ENCODE data around the gene TRIM27. TPM values are rescaled to one million over a fixed set of nuclear protein-coding genes. Genes with fewer than 3 reads are reported as not detected.
"Not testable (repeated sequence)": the region's sequence is repeated elsewhere in the genome, so short reads cannot be mapped to it uniquely, and the experiment has no call there.

TRIM27 gene
- total and polyA plus RNA-seq, 4 donors: 34.8 to 81.9 (median 46.1) TPM

DNA sequence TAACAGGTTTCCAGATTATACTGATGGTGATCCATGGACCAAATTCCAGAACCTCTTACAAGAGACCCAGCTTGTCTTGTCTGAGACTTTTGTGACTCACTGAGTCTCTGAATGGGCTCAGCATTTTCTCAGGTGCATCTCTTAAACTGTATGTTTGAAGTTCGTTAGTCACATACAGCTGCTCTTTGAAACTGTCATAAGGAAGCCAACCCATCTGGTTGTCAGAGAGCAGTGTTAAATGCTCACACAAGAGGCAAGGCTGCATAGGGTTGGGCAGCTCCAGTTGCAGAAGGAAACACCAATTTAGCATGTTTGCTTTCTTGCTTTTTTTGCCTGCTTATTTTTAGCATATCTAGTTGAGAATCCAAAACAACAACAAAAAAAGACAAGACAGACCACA lies 47.1 kb downstream of the TRIM27 start:
- Histone ChIP-seq H3K9ac (ENCODE audit: insufficient read depth in 1 of 2, low read length in 2 of 2) (no peak overlapping the region), H3K27ac (ENCODE audit: low read depth in 1 of 2, low read length in 1 of 2) (no peak overlapping the region), H3K27me3 (ENCODE audit: control insufficient read depth in 3 of 3, insufficient read depth in 3 of 3, low read length in 2 of 3) (peaks cover 0 to 3% (median 2%) of the 10 kb centered on the region in 3 donors), H3K36me3 (ENCODE audit: control insufficient read depth in 4 of 4, insufficient read depth in 4 of 4, low read length in 4 of 4) (no peaks in the 10 kb centered on the region), H3K4me1 (ENCODE audit: control insufficient read depth in 5 of 5, insufficient read depth in 5 of 5, low read length in 5 of 5) (peaks cover 0 to 2% (median 0%) of the 10 kb centered on the region in 5 donors), H3K4me3 (no peak overlapping the region), H3K9me3 (ENCODE audit: control insufficient read depth in 4 of 4, insufficient read depth in 3 of 4, low read length in 3 of 4) (no peaks in the 10 kb centered on the region)
- ATAC-seq (ENCODE audit: insufficient read depth, low FRiP score): no peak
- no peak for DNase-seq
- TF ChIP-seq, protein P1, sequence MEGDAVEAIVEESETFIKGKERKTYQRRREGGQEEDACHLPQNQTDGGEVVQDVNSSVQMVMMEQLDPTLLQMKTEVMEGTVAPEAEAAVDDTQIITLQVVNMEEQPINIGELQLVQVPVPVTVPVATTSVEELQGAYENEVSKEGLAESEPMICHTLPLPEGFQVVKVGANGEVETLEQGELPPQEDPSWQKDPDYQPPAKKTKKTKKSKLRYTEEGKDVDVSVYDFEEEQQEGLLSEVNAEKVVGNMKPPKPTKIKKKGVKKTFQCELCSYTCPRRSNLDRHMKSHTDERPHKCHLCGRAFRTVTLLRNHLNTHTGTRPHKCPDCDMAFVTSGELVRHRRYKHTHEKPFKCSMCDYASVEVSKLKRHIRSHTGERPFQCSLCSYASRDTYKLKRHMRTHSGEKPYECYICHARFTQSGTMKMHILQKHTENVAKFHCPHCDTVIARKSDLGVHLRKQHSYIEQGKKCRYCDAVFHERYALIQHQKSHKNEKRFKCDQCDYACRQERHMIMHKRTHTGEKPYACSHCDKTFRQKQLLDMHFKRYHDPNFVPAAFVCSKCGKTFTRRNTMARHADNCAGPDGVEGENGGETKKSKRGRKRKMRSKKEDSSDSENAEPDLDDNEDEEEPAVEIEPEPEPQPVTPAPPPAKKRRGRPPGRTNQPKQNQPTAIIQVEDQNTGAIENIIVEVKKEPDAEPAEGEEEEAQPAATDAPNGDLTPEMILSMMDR (IDR thresholded peaks at IDR 0.05; ENCODE audit: control extremely low read depth, extremely low read depth): no peak
- 63 to 67% methylated on average over 1 of the region's 1 CpG for WGBS, 2 donors

DNA sequence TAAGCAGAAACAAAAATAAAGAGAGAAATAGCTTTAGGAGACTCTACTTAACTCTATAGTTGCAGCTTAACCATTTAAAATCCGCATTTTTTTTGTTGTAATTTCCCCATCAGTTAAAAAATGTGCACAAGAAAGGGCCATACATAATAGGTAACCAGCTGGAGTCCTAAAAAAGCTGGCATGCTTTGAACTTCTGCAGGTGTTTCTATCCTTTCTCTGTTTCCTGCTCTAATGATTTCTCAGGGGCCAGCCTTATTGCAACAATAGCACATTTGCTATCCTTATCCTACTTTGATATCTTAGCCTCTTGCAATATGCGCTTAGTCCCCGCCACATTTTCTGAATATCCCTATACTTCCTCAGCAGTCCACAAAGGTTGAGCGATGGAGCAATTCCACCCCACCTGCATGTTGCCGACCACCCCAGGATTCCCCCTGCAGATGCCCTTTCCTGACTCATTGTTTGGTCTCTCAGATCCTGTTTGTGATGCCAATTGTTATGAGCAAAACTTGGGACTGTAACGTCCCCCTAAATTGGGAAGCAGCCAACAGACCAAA lies 48.5 kb downstream of the TRIM27 start:
- DNase-seq: no peak
- Histone ChIP-seq H3K4me1 (ENCODE audit: control insufficient read depth in 5 of 5, insufficient read depth in 5 of 5, low read length in 5 of 5) (no peaks in the 10 kb centered on the region), H3K4me3 (no peak overlapping the region), H3K9me3 (ENCODE audit: control insufficient read depth in 4 of 4, insufficient read depth in 3 of 4, low read length in 3 of 4) (no peaks in the 10 kb centered on the region), H3K27ac (ENCODE audit: low read depth in 1 of 2, low read length in 1 of 2) (no peak overlapping the region), H3K36me3 (ENCODE audit: control insufficient read depth in 4 of 4, insufficient read depth in 4 of 4, low read length in 4 of 4) (no peaks in the 10 kb centered on the region), H3K9ac (ENCODE audit: insufficient read depth in 1 of 2, low read length in 2 of 2) (no peak overlapping the region), H3K27me3 (ENCODE audit: control insufficient read depth in 3 of 3, insufficient read depth in 3 of 3, low read length in 2 of 3) (peaks cover 0 to 3% (median 2%) of the 10 kb centered on the region in 3 donors)
- ATAC-seq (ENCODE audit: insufficient read depth, low FRiP score): no peak
- 53 to 62% methylated on average over 6 of the region's 6 CpGs for WGBS, 2 donors
- TF ChIP-seq, protein P1 (IDR thresholded peaks at IDR 0.05; ENCODE audit: control extremely low read depth, extremely low read depth): no peak

DNA sequence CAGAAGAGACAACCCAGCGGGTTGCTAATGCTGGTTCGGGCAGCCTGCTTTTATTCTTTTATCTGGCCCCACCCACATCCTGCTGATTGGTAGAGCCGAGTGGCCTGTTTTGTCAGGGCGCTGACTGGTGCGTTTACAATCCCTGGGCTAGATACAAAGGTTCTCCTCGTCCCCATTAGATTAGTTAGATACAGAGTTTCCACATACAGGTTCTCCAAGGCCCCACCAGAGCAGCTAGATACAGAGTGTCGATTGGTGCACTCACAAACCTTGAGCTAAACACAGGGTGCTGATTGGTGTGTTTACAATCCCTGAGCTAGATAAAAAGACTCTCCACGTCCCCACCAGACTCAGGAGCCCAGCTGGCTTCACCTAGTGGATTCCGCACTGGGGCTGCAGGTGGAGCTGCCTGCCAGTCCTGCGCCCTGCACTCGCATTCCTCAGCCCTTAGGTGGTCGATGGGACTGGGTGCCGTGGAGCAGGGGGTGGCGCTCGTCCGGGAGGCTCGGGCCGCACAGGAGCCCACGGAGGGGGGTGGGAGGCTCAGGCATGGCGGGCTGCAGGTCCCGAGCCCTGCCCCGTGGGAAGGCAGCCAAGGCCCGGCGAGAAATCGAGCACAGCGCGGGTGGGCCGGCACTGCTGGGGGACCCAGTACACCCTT lies 51.5 kb downstream of the TRIM27 start:
- H3K36me3 ChIP-seq (ENCODE audit: control insufficient read depth in 4 of 4, insufficient read depth in 4 of 4, low read length in 4 of 4); H3K27me3 ChIP-seq (ENCODE audit: control insufficient read depth in 3 of 3, insufficient read depth in 3 of 3, low read length in 2 of 3); H3K4me3 ChIP-seq; DNase-seq; H3K27ac ChIP-seq (ENCODE audit: low read depth in 1 of 2, low read length in 1 of 2); ATAC-seq (ENCODE audit: insufficient read depth, low FRiP score); H3K9me3 ChIP-seq (ENCODE audit: control insufficient read depth in 4 of 4, insufficient read depth in 3 of 4, low read length in 3 of 4); H3K4me1 ChIP-seq (ENCODE audit: control insufficient read depth in 5 of 5, insufficient read depth in 5 of 5, low read length in 5 of 5); H3K9ac ChIP-seq (ENCODE audit: insufficient read depth in 1 of 2, low read length in 2 of 2): not testable (repeated sequence)
- 87 to 94% methylated on average over 19 to 24 of the region's 28 CpGs for WGBS, 2 donors

DNA sequence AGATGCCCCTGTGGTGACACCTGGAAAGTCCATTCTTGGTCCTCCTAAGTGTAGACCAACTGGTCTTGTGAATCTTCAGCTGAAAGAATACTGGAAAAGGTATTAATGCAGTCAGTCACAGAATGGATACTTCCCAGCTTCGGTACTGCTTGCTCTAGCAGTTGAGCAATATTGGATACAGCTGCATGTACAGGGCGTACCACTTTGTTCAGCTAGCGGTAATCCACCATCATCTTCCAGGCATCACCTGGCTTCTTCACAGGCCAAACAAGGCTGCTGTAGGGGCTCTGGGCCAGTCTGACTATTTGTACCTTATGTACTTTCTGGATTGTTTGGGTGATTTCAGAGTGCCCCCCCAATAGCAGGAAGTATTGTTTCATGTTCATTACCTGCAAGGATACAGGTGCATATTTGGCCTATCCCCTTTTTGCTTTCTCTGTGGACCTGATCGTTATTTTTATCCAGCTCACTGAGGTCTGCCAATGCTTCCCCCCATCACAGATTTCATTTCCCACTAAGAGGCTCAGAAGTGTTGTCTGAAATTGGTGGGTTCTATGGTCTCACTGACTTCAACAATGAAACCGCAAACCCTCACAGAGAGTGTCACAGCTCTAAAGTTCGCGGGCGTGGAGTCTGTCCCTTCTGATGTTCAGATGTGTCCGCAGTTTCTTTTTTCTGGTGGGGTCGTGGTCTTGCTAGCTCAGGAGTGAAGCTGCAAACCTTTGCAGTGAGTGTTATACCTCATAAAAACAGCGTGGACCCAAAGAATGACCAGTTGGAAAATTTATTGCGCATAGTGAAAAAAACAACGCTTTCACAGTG lies 52.2 kb downstream of the TRIM27 start:
- ATAC-seq (ENCODE audit: insufficient read depth, low FRiP score) (no peak), DNase-seq (no peak)
- H3K36me3 ChIP-seq (ENCODE audit: control insufficient read depth in 4 of 4, insufficient read depth in 4 of 4, low read length in 4 of 4): no peaks in the 10 kb centered on the region
- H3K27me3 ChIP-seq (ENCODE audit: control insufficient read depth in 3 of 3, insufficient read depth in 3 of 3, low read length in 2 of 3): no peaks in the 10 kb centered on the region
- H3K27ac ChIP-seq (ENCODE audit: low read depth in 1 of 2, low read length in 1 of 2): no peak overlapping the region
- TF ChIP-seq, protein P1 (IDR thresholded peaks at IDR 0.05; ENCODE audit: control extremely low read depth, extremely low read depth): no peak
- H3K9ac ChIP-seq (ENCODE audit: insufficient read depth in 1 of 2, low read length in 2 of 2): no peak overlapping the region
- H3K4me3 ChIP-seq: no peak overlapping the region
- H3K9me3 ChIP-seq (ENCODE audit: control insufficient read depth in 4 of 4, insufficient read depth in 3 of 4, low read length in 3 of 4): peaks cover 0 to 1% (median 0%) of the 10 kb centered on the region in 4 donors
- 90 to 95% methylated on average over 13 of the region's 13 CpGs for WGBS, 2 donors
- peaks cover 2 to 5% (median 3%) of the 10 kb centered on the region in 5 donors for H3K4me1 ChIP-seq (ENCODE audit: control insufficient read depth in 5 of 5, insufficient read depth in 5 of 5, low read length in 5 of 5)
